Activated B cell treated with CpG ODN at 0.5 μM for 24 hours (primary cell): ENCODE results near the gene SLC35D2. TPM values are rescaled to one million over a fixed set of nuclear protein-coding genes. Genes with fewer than 3 reads are reported as not detected.
"Not testable (repeated sequence)": the region's sequence is repeated elsewhere in the genome, so short reads cannot be mapped to it uniquely, and the experiment has no call there.

Source experiments
- ATAC-seq: fragments of 200-7000 bp; cut with Tn5 transposase; one replicate; pipeline ENCODE4 v1.10.0; 2021; ENCODE audit warnings: low read depth, mild to moderate bottlenecking, moderate library complexity
- CTCF ChIA-PET: fragments of 350-600 bp; sonication (Branson Sonifier 250); formaldehyde crosslinking; loops from one replicate; lab custom pipeline; 2021; ENCODE audit warnings: antibody characterized with exemption; lab: Charles Lee
- POLR2A ChIA-PET: fragments of 350-600 bp; sonication (Branson Sonifier 250); formaldehyde crosslinking; loops from one replicate; lab custom pipeline; 2021; ENCODE audit warnings: antibody characterized with exemption; lab: Charles Lee
- DNase-seq: peaks from one replicate; pipeline ENCODE4 v3.0.0; 2022
- H3K27ac Mint-ChIP-seq: one replicate; pipeline ENCODE4 v1.8.0; 2020; ENCODE audit warnings: mixed read lengths
- H3K27me3 Mint-ChIP-seq: one replicate; pipeline ENCODE4 v1.8.0; 2021; ENCODE audit warnings: mixed read lengths
- H3K36me3 Mint-ChIP-seq: one replicate; pipeline ENCODE4 v1.8.0; 2021; ENCODE audit warnings: low read depth, mixed read lengths
- H3K4me1 Mint-ChIP-seq: one replicate; pipeline ENCODE4 v1.8.0; 2021; ENCODE audit warnings: mixed read lengths
- H3K4me3 Mint-ChIP-seq: one replicate; pipeline ENCODE4 v1.8.0; 2020; ENCODE audit warnings: mild to moderate bottlenecking, mixed read lengths
- H3K9me3 Mint-ChIP-seq: one replicate; pipeline ENCODE4 v1.8.0; 2020; ENCODE audit warnings: mixed read lengths
- intact Hi-C: fragments of 100-400 bp; cut with micrococcal nuclease; formaldehyde crosslinking; loops from one replicate; pipeline ENCODE4 v1.15.1; 2024
- total RNA-seq: library from RNA; stranded (reverse); gene quantifications from 2 replicates; pipeline ENCODE4 v1.2.3, GENCODE V29; 2022
- TF ChIP-seq, protein P1 (sequence below): fragments of 200-600 bp; IDR thresholded peaks from one replicate; pipeline ENCODE4 v1.8.0; 2022; ENCODE audit warnings: antibody characterized with exemption, mild to moderate bottlenecking

SLC35D2 gene
- total RNA-seq, 1 donor from 2014 or later = 10.9 TPM

GRCh38 chr9:96318921-96319565, 64.5 kb downstream of the SLC35D2 start:
- TF ChIP-seq, protein P1, sequence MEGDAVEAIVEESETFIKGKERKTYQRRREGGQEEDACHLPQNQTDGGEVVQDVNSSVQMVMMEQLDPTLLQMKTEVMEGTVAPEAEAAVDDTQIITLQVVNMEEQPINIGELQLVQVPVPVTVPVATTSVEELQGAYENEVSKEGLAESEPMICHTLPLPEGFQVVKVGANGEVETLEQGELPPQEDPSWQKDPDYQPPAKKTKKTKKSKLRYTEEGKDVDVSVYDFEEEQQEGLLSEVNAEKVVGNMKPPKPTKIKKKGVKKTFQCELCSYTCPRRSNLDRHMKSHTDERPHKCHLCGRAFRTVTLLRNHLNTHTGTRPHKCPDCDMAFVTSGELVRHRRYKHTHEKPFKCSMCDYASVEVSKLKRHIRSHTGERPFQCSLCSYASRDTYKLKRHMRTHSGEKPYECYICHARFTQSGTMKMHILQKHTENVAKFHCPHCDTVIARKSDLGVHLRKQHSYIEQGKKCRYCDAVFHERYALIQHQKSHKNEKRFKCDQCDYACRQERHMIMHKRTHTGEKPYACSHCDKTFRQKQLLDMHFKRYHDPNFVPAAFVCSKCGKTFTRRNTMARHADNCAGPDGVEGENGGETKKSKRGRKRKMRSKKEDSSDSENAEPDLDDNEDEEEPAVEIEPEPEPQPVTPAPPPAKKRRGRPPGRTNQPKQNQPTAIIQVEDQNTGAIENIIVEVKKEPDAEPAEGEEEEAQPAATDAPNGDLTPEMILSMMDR = no peak
- H3K4me3 Mint-ChIP-seq = no peak overlapping the region
- H3K27me3 Mint-ChIP-seq = peaks cover 2% of the 10 kb centered on the region
- ATAC-seq (no peak), DNase-seq (no peak)
- H3K9me3 Mint-ChIP-seq = peaks cover 3% of the 10 kb centered on the region
- CTCF ChIA-PET = interaction anchor here (1.1 kb wide), 1 partner anchor 1638 kb away, joined by 3 read pairs; no protein-coding TSS in a partner anchor
- no peaks in the 10 kb centered on the region for H3K36me3 Mint-ChIP-seq
- no peak overlapping the region for H3K27ac Mint-ChIP-seq
- no peaks in the 10 kb centered on the region for H3K4me1 Mint-ChIP-seq
- intact Hi-C loops = no loop called here
- POLR2A ChIA-PET = no interaction called here

DNA sequence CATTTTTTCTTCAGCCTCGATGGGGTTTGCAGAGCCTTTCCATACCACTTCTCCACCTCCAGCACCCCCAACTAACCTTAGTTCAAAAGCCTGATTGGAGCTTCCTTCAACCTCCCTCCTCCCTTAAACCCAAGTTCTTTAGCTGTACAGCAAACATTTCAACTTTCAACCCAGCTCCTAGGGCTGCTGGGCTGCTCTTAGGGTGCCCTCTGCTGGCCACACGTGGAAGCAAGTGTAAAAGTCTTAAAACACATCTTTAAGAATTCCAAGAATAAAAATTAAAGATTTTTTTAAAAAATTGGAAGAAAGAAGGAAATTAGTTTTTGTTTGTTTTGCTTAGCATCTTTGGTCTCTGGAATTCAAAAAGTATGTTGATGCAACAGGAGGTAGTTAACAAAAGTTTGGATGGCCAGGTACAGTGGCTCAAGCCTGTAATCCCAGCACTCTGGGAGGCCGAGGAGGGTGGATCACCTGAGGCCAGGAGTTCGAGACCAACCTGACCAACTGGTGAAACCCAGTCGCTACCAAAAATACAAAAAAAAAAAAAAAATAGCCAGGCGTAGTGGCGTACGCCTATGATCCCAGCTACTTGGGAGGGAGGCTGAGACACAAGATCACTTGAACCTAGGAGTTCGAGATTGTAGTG, 66.1 kb downstream of the SLC35D2 start:
- POLR2A ChIA-PET = interaction anchor here (0.6 kb wide), 1 partner anchor 96 kb away, joined by 3 read pairs; no protein-coding TSS in a partner anchor
- intact Hi-C loops = loop anchor here (2.0 kb wide), 3 partner anchors 85 to 1637 kb away; no protein-coding TSS in a partner anchor
- DNase-seq = peak; percentile 25
- H3K9me3 Mint-ChIP-seq = peaks cover 13% of the 10 kb centered on the region
- no peaks in the 10 kb centered on the region for H3K4me1 Mint-ChIP-seq
- H3K27ac Mint-ChIP-seq = no peak overlapping the region
- peaks cover 2% of the 10 kb centered on the region for H3K36me3 Mint-ChIP-seq
- no peak for ATAC-seq
- peaks cover 4% of the 10 kb centered on the region for H3K27me3 Mint-ChIP-seq
- CTCF ChIA-PET = interaction anchor here (0.7 to 1.8 kb wide), 9 partner anchors 9 to 1636 kb away, joined by 3 to 14 read pairs (median 3); no protein-coding TSS in a partner anchor
- TF ChIP-seq, protein P1 = peak; percentile 98
- no peak overlapping the region for H3K4me3 Mint-ChIP-seq

DNA sequence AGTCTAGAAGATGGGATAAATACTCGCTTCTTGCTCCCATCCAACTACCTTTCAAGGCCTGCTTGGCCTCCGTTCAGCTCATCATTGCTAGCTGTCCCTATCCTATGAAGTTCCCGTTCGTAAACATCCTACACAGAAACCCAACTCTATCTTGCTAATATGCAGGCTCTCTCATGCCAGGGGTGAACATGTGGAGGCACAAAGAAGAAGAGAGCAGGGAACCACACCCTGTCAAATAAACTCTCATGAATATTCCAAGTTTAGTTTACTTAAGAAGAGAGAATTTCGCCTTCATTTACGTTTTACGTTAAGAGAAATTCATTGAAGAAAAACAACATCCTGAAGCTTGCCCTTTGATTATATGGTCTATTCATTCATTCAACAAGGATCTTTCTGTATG, 73.7 kb downstream of the SLC35D2 start:
- peaks cover 2% of the 10 kb centered on the region for H3K36me3 Mint-ChIP-seq
- ChIA-PET POLR2A (no interaction called here), CTCF (interaction anchor here (0.9 kb wide), 1 partner anchor 11 kb away, joined by 3 read pairs; no protein-coding TSS in a partner anchor)
- H3K4me1 Mint-ChIP-seq = no peaks in the 10 kb centered on the region
- H3K27ac Mint-ChIP-seq = no peak overlapping the region
- ATAC-seq (no peak), DNase-seq (no peak)
- no peak overlapping the region for H3K4me3 Mint-ChIP-seq
- TF ChIP-seq, protein P1 = no peak
- H3K9me3 Mint-ChIP-seq = peaks cover 21% of the 10 kb centered on the region
- intact Hi-C loops = no loop called here
- peaks cover 16% of the 10 kb centered on the region for H3K27me3 Mint-ChIP-seq

DNA sequence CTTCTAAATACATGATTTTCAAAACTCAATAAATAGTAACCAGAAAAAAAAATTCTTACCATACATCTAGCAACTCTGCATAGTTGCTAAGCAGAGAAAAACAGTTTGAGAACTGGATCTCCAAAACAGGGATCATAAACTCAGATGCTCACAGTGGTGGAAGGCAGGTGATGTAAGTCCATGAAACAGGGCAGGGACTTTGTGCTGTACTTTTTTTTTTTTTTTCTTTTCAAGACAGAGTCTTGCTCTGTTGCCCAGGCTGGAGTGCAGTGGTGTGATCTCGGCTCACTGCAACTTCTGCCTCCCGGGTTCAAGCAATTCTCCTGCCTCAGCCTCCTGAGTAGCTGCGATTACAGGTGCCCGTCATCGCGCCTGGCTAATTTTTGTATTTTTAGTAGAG, 76.6 kb downstream of the SLC35D2 start:
- H3K4me1 Mint-ChIP-seq, DNase-seq, ATAC-seq, H3K36me3 Mint-ChIP-seq, H3K27ac Mint-ChIP-seq, POLR2A ChIA-PET, H3K4me3 Mint-ChIP-seq, intact Hi-C loops, H3K9me3 Mint-ChIP-seq, CTCF ChIA-PET: not testable (repeated sequence)
- H3K27me3 Mint-ChIP-seq = peaks cover 14% of the 10 kb centered on the region

DNA sequence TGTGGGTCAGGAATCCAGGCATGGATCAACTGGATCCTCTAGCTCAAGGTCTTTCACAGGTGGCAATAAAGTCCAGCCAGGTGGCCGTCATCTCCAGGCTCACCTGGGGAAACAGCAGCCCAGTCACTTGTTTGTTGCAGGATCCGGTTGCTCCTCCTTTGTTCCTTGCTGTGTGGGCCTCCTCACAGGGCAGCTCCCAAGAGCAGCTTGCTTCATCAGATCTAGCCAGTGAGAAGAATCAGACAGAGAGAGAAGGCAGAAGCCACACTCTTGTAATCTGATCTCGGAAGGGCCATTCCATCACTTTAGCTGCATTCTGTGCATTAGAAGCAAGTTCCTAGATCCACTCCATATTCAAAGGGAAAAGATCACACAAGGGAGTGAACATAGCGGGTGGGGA, 78.3 kb downstream of the SLC35D2 start:
- POLR2A ChIA-PET = no interaction called here
- TF ChIP-seq, protein P1 = no peak
- intact Hi-C loops = no loop called here
- no peaks in the 10 kb centered on the region for H3K4me1 Mint-ChIP-seq
- CTCF ChIA-PET = interaction anchor here (0.8 kb wide), 1 partner anchor 12 kb away, joined by 3 read pairs; no protein-coding TSS in a partner anchor
- H3K36me3 Mint-ChIP-seq = no peaks in the 10 kb centered on the region
- H3K27ac Mint-ChIP-seq = no peak overlapping the region
- no peak for ATAC-seq
- H3K4me3 Mint-ChIP-seq = no peak overlapping the region
- peaks cover 9% of the 10 kb centered on the region for H3K27me3 Mint-ChIP-seq
- DNase-seq = no peak
- peaks cover 5% of the 10 kb centered on the region for H3K9me3 Mint-ChIP-seq
